ENCODE measurements around the gene MASP2.
A peak's percentile ranks its signal among the peaks of the same experiment; 100 is the strongest.

Gene MASP2

GRCh38 chr1:10989095-10989494, 57.9 kb downstream of the MASP2 start:
- no peak for DNase-seq (ENCODE audit: low spot score)

- DNase-seq (ENCODE audit: low spot score): no peak
These were observed 59.1 kb downstream of the MASP2 start for GRCh38 chr1:10987840-10988417.

DNA sequence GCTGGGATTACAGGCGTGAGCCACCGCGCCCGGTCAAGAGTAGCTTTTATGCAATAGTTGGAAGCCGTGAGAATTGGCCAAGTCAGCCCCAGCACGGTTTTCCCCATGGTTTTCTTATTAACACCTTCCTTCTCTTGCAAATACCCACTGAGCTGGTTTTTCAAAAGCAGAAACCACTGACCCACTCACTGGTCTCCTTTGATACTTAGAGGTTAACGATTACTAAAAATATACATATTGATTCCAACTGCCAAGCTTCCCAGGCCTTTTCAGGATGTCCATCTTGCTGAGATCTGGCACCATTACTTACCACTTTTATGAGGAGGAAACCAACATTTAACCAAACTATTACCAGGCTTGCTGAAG, 60.5 kb downstream of the MASP2 start:
- no peak for DNase-seq (ENCODE audit: low spot score)

- peak; percentile 95 for DNase-seq (ENCODE audit: low spot score)
These were observed 66.0 kb downstream of the MASP2 start for GRCh38 chr1:10980841-10981727.

DNA sequence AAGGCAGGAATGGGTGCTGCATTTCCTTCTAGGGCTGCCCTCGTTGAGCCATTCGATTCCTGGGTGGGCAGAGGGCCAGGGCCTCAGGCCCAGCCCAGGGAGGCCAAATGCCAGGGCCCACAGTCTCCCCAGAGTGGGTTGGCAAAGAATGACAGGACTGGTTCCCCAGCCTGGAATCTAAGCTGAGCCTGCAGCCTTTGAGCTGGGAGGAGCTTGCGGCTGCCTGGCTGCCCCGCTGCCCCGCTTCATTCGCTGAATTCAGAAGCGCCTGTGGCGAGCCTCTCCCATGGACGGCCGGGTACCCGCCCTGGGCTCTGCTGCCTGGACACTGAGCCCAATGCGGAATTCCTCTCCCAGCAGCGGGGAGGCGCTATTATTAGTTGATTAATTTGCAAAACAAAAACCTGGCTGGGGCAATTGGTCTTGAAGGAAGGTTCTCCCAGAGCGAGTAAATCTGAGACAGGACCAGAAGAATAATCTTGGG, 66.9 kb downstream of the MASP2 start:
- DNase-seq (ENCODE audit: low spot score): peak; percentile 96

GRCh38 chr1:10979483-10979920, 67.5 kb downstream of the MASP2 start:
- DNase-seq (ENCODE audit: low spot score): peak; percentile 95

DNA sequence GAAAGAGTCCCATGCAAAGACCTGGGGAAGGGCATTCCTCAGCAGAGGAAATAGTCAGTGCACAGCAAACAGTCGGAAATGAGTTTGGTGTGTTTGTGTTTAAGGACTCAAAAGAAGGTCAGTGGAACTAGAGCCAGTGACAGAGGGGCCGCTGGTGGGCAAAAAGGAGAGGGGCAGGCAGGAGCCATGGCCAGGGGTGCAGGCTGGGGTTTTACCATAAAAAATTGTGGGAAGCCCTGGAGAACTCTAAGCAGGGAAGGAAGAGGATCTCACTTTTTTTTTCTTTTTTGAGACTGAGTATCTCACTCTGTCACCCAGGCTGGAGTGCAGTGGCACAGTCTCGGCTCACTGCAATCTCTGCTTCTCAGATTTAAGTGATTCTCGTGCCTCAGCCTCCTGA, 68.3 kb downstream of the MASP2 start:
- no peak for DNase-seq (ENCODE audit: low spot score)
